Stromal cell of bone marrow (primary cell): ENCODE results near the gene MARK2.

Experiments
- DNase-seq: peaks from one replicate; pipeline ENCODE4 v3.0.0-alpha.2; 2012; ENCODE audit warnings: low read depth

The MARK2 gene

GRCh38 chr11:63909591-63910506 lies 70.9 kb downstream of the MARK2 start:
- no peak for DNase-seq

GRCh38 chr11:63910675-63911074 lies 71.8 kb downstream of the MARK2 start:
- no peak for DNase-seq

DNA sequence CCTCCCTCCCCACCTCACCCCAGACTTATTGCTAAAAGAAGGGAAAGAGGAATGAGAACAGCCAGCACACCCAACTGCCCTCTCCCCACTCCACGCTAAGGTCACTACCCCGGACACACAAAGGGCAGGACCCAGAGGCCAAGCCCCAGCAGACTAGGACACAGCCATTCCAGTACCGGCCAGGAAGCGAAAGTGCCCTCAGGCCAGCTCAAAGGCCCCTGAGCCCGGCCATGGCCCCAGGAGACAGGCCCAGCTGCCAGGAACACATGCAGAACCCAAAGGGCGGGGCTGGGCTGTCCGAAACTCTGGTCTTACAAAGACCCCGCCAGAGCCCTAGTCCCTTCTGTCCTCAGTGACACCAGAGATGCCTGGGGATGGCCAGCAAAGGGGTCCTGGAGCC lies 72.5 kb downstream of the MARK2 start:
- no peak for DNase-seq

DNA sequence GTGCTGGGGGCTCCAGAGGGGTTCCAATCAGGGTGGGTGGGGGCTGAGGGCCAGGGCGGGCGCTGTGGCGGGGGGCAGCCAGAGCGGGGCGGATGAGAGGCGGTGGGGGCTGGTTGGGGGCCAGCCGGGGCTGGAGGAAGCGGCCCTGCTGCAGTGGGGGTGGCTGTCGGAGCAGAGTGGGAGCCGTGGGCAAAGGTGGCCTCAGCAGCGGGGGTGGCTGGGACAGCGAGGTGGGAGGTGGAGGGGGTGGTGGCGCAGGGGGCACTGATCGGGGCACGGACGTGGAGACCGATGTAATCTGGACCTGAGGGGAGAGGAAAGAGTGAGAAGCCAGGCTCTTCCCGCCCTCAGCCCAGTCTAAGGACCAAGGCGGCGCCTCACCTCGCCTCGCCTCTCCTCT lies 73.0 kb downstream of the MARK2 start:
- DNase-seq: no peak

DNA sequence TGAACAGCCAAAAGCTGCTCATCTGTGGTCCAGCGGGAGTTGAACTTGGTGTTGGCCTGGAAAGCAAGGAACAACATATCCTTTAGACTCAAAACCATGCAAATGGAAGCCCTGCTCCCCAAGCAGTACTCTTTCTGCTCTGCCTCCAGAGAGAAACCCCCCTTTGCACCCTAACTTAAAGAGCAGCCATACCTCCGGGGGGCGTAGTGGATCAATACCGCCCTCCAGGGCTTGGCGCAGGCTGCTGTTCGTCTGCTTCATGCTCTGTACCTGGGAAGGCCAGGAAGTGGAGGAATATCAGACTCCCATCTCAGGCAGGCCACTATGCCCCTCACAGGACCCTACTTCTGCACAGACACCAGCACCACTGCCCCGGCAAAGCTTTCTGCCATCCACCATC lies 73.8 kb downstream of the MARK2 start:
- no peak for DNase-seq

DNA sequence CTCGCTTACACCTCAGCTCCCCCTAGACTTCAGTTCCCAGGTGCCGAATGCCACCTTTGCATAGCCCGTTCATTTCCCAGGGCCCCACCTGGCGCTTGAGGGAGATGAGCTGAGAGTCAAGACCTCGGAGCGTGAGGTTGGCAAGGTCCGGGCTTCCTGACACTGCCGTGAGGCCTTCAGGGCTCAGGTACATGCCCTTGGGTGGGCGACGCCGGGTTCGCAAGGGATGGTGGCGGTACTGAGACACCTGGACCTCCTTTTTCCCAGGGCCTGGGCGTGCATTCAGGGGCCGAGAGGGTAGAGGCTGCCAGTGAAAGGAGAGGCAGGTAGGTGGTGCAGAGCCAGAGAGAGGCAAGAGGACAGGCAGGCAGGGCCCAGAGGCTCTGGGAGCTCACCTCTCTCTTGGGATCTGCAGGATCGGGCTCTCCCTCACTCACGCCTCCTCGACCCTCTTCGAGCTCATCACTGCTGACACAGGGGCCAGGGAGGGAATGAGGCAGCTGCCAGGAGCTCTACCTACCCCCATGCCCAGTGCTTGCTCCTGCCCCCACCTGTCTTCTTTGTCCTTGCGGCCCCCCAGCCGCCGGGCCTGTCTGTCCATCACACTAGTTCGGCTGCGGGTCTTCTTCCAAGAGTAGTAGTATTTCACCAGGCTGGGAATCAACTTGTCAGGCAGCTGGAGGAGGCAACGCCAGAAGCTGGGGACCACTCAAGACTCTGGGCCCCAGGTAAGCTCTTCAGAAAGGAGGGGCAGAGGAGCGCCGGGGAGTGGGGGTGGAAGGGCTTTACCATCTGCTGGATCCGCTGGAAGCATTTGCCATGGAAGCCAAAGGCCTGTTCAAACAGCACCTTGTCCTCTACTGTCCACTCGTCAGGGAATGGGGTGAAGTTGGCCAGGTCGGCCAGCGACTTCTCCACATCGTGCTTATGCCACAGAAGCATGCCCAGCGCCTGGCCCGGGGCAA lies 75.2 kb downstream of the MARK2 start:
- no peak for DNase-seq

GRCh38 chr11:63914896-63915691 lies 76.2 kb downstream of the MARK2 start:
- no peak for DNase-seq

DNA sequence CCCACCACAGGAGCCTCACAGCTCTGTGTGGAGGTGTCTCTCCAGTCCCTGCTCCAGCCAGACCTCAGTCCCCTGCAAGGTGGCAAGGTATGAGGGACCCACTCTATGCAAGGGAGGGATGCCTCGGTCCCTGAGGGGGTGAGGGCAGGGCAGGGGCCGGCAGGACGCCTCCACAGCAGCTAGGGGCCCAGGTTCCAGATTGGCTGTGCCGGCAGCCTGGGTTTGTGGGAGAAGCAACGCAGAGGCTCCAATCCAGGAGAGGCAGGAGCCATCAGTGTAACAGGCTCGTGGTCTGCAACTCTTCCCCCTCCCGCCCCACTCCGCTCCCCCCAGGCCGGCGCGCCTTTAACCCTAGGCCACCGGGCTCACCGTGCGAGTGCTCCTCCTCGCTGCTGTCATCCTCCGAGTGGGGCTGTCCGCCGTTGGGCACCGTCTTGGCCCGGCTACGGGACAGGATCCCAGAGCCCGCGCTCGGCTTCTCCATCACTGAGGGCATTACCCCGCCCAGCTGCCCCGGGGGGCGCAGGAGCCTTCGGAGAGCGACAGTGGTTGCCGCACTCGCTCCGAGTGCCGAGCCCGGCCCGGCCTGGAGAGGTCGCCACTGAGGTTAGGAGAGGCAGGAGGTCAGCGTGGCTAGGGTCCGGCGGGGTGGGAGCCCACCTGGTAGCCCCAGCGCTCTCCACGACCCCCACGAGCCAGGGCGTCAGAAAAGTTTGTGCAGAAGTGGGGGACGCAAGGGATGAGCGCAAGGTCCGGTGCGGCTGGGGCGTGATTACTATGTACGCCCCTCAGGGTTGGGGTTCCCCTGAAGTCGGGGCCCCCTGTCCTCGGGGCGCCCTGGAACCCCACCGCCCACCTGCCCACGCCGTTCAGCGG lies 77.3 kb downstream of the MARK2 start:
- DNase-seq: no peak

DNA sequence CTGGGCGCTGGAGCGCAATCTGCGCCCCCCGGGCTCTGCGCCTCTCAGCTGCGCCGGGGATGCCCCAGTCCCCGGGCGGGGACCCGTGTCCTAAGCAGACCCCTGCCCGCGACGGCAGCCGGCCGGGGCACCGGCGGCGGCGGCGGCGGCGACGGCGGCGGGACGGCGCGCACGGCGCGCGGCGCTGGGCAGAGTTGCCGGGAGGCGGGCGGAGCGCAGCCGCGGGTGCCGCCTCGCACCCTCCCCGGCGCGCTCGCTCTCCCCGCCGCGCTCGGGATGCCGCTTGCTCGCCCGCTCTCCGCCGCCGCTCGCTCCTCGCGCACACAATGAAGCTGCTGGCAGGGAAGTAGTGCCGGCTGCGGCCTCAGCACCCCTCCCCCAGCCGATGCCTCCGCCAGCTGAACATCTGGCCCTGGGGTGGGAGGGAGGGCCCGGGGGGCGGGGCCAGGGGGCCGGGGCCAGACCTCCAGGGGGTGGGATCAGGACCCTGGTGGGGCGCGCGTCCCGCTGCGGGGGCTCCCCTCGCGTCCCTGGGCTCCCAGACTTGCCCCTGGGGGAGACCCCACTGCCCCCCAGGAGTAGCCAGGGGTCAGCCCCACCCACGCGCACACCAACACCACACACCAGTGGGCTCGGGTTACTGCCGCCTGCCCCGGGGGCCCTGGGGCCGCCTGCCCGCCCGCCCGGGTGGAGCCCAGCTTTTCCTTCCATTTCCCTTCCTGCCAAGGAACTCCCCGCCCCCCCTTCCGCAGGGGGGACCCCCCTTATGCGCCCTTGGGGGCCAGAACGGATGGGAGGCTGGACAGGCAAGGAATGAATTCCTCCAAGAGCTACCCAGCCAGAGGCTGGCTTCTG lies 78.2 kb downstream of the MARK2 start, which contains the start of gene RCOR2:
RCOR2 (minus strand) TSS at position 328 of the 855 bp plus-strand sequence. CDS start 708 bp downstream, outside the sequence.
- DNase-seq: peak; percentile 27

DNA sequence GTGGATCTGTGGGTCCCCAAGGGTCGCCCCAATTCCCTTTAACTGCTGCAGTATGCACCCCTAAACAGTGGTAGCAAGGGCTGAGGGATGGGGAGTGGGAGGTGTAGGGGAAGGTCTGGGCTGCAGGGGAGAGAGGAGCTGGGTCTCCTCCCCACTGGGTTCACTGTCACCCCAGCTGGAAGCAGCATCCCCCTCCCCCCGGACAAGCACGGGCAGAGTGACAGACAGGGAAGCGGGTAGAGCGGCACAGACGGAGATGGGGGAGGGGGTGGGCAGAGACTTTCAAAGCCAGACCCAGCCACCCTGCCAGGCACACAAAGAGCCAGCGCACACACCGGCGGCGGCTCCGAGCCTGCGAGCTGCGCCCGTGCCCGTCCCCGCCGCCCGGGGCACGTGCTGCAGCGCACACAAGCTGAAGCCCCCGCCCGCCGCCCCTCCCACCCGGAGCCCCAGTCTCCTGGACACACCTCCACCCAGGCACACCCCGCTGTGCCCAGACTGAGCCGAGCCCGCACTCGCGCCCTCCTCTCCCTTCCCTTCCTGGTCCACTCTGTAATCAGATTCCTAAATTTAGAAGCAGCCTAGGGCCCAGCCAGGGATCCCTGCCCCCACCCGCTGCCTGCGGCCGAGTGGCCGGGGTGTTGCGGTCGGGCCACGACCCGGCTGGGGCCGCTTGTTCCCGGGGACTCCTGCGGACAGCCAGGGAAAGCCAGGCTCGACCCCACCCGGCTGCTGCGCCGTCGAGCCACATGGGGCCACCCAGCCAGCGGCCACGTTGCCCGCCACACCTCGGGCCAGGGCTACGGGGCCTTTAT lies 79.0 kb downstream of the MARK2 start:
- DNase-seq: no peak

DNA sequence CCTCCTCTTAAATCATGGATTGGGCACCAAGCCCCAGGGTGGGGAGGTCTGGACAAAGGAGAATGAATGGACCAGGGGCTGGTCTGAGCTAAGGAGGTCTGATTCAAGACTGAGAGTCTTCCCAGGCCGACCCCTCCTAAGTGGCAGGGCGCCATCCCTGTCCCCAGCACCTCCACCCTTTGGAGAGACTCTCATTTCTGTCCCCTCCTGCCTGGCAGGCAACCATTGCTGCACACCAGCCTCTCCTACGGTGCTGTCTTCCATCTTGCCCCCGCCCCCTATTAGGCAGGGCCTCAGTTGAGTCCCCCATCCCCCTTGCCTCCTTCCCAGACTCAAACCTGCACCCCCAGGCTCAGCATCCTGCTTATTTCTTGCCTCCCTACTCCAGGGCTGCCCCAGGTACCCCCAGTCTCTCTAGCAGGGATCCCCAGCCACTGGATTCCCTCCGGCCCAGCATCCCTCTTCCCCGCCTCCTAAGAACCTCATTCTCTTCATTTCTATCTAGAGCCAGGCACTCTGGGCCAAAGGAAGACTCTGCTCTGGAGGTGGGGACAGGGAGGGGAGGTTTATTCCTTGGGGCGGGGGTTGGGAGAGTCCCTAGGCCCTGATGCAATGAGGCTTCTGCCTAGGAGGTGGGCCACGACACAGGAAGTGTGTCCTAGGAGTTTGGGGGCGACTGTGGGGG lies 79.7 kb downstream of the MARK2 start:
- no peak for DNase-seq

DNA sequence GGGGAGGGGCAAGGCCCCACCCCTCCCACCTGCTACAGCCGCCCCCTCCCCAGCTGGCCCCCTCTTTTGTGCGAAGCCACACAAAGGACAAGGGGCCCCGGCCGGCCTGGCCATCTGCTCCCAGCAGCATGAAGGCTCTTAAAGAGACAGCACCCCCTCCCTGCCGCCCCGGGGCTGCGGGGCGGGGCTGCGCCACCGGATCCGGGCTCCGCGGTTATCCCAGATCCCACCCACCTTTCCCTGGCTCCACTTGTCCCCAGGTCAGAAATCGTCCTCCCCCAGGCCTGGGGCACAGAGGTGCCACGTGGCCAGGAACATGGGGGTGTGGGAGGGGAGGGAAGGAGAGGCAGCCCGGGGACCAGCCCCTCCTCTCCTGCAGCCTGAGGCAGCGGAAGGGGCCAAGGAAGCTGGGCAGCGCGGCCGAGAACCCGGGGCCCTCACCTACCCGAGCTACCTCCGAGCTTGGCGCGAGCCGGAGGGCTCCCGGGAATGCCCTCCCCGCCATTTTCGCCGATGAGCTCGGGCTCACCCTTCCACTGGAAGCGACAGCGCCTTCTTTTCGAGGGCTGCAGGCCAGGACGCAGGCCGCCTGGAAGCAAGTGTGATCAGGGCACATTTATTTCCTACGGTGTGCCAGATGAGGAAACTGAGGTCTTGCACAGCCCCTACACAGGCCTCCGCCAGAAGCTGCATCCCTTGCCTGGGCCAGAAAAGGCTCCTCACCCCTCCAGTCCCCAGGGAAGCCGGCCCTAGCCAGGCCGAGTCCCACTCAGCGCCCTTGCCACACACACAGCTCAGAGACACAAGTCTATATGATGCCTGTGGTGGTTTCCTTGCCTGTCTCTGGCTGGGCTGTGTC lies 80.6 kb downstream of the MARK2 start:
- no peak for DNase-seq

DNA sequence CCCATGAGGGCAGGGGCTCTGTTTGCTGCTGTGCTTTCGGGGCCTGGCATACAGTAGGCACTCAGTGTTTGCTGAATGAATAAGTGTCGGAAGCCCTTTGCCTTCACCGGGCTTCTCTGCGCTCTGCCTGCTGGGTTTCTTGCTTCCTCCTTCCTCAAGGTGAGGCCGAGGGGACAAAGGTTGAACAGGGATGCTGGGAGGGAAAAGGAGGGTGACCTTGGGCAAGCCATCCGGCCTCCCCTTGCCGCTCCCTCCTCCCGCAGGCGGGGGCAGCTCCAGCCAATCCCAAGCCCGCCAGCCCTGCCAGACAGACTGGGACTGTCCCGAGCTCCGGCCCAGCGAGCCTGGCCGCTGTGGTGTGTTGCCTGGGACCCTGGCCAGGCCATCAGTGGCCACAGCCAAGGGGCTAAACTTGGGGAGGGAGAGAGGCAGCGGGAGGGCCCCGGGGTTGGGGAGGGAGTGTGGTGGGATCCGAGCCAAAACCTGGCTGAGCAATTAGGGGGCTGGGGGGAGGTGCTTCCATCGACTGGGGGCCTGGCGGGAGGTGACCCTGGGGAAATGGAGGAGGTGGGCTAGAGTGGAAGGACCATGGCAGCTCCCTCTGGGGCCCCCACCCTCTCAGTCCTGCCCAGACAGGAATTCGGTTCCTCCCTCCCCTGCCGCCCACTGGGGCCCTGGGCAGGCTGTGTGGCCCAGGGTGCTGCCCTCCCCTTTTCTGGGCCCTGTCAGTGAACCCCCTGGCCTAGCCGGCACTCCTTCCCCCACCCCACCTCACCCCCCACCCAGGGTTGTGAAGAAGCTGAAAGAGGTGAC lies 81.4 kb downstream of the MARK2 start:
- no peak for DNase-seq

GRCh38 chr11:63920939-63921417 lies 82.1 kb downstream of the MARK2 start:
- no peak for DNase-seq

GRCh38 chr11:63922673-63923192 lies 83.8 kb downstream of the MARK2 start:
- no peak for DNase-seq

DNA sequence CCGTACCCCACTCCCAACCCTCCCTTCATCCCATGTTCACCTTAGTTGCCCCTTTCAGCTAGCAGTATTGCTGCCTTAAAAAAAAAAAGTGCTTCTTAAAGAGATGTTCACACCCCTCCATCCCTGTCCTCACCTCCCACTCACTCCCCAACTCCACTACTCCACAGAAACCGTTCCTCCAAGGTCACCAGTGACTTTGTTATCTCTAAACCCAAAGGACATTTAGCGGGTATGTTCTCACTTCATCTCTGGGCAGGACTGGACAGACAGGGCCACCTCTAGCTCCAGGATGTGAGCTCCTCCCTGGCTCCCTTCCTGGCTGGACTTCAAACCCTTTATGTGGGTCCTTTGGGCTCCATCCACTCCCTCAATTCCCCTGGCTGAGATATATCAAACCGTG lies 84.4 kb downstream of the MARK2 start:
- no peak for DNase-seq
